ENCODE data around the gene PDE6A. TPM values are rescaled to one million over a fixed set of nuclear protein-coding genes. Genes with fewer than 3 reads are reported as not detected.

PDE6A gene
- total RNA-seq, 1 donor from 2014 or later = 0.07 TPM

DNA sequence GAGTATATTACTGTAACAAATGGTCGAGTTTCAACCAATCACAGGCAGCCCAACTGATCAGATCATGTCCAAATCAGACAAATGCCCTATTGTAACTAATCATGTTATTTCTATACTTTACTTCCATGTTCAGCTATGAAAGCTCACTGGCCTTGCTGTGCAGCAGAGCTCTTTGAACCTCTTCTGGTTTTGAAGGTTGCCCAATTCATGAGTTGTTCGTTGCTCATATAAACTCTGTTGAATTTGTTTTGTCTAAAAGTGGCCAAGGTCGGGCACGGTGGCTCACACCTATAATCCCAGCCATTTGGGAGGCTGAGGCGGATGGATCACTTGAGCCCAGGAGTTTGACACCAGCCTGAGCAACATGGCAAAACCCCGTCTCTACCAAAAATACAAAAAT, 21.6 kb downstream of the PDE6A start:
- DNase-seq (ENCODE audit: low spot score, unreplicated experiment) = no peak
- TF ChIP-seq, protein P1, sequence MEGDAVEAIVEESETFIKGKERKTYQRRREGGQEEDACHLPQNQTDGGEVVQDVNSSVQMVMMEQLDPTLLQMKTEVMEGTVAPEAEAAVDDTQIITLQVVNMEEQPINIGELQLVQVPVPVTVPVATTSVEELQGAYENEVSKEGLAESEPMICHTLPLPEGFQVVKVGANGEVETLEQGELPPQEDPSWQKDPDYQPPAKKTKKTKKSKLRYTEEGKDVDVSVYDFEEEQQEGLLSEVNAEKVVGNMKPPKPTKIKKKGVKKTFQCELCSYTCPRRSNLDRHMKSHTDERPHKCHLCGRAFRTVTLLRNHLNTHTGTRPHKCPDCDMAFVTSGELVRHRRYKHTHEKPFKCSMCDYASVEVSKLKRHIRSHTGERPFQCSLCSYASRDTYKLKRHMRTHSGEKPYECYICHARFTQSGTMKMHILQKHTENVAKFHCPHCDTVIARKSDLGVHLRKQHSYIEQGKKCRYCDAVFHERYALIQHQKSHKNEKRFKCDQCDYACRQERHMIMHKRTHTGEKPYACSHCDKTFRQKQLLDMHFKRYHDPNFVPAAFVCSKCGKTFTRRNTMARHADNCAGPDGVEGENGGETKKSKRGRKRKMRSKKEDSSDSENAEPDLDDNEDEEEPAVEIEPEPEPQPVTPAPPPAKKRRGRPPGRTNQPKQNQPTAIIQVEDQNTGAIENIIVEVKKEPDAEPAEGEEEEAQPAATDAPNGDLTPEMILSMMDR (IDR thresholded peaks at IDR 0.05; ENCODE audit: unreplicated experiment) = no peak
- Mint-ChIP-seq H3K4me3 (ENCODE audit: low read depth) (no peak overlapping the region), H3K27me3 (no peaks in the 10 kb centered on the region), H3K4me1 (ENCODE audit: low read depth) (no peaks in the 10 kb centered on the region), H3K9me3 (ENCODE audit: low read depth) (no peaks in the 10 kb centered on the region), H3K27ac (no peak overlapping the region), H3K36me3 (ENCODE audit: insufficient read depth) (no peaks in the 10 kb centered on the region)

DNA sequence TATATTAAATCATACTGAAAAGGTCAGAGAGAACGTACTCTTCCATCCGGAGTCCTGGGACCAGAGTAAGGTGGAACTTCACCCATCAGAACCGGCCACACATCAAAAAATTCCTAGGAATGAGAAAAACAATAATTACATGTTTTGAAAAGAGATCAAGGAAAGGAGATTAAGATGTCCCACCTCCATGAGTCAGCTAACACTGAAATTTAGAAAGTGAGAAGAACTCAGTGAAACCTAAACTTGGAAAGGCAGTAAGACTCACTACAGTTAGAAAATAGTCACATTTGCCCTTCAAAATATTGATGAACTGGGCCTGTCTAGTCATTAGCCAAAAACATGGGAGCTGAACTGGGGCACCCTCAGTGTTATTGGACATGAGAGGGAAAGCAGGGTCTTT, 23.0 kb downstream of the PDE6A start:
- no peak overlapping the region for H3K27ac Mint-ChIP-seq

DNA sequence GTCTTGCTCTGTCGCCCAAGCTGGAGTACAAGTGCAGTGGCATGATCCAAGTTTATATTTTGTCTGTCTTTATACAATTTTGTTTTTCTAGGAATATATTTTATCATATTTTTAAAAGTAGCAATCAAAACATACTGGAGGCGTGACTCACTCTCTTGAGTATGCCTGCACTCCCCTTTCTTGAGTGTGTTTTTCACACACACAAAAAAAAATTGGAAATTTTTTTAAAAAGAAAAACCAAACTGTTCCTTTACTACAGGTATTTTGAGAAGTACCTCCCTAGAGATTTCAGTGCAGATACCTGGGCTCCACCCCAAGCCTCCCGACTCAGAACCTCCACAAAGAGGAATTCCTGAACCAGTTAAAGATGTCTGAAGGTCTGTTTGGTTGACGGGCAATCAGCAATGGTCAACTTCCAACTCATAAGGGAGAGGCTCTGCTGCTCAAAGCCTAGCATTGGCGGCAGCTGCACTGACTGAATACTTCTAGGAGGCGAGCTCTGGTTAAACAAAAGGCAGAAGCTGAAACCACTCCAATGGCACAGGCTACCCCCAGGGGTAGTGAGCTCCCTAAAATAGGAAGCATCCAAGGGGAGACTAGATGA, 27.4 kb downstream of the PDE6A start:
- Mint-ChIP-seq H3K4me3 (ENCODE audit: low read depth) (no peak overlapping the region), H3K27ac (no peak overlapping the region), H3K4me1 (ENCODE audit: low read depth) (no peaks in the 10 kb centered on the region), H3K36me3 (ENCODE audit: insufficient read depth) (no peaks in the 10 kb centered on the region), H3K9me3 (ENCODE audit: low read depth) (no peaks in the 10 kb centered on the region), H3K27me3 (peaks cover 5% of the 10 kb centered on the region)
- DNase-seq (ENCODE audit: low spot score, unreplicated experiment) = no peak
- TF ChIP-seq, protein P1 (IDR thresholded peaks at IDR 0.05; ENCODE audit: unreplicated experiment) = no peak

More for the DNA sequence above, 23.0 kb downstream of the PDE6A start:
- Mint-ChIP-seq H3K27me3 (no peaks in the 10 kb centered on the region), H3K4me3 (ENCODE audit: low read depth) (no peak overlapping the region), H3K9me3 (ENCODE audit: low read depth) (no peaks in the 10 kb centered on the region), H3K4me1 (ENCODE audit: low read depth) (no peaks in the 10 kb centered on the region), H3K36me3 (ENCODE audit: insufficient read depth) (no peaks in the 10 kb centered on the region)
- DNase-seq (ENCODE audit: low spot score, unreplicated experiment) = no peak
- TF ChIP-seq, protein P1 (IDR thresholded peaks at IDR 0.05; ENCODE audit: unreplicated experiment) = no peak

DNA sequence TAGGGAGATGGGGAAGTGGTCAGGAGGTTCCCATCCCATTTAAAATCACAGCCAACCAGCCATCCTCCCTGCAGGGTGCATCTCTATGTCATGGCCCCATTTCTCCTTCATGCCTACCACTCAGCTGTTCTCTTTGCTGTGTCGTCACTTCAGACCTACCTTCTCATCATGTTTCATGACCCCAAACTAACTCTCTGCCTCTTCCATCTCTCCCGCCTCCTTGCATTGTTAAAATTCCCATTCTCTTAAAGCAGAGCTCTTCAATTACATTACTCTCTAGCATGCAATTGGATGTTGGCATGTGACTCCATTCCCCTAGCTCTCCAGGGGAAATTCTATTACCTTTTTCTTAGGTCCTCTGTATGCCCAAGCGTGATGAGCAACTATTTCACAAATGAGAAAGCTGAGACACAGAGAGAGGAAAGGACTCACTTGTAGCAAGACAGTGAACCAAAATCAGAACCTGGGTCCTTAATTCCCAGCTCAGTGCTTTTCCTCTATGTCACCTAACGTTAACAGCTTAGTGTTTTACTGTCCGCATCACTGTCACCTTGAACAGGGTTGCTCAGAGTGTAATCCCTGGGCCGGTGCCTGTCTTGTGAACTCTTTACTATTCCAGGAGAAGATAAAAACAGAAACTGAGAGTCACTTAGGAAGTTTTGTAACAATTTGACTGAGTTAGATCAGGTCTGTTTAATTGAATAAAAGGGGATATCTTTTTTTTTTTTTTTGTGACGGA, 28.1 kb downstream of the PDE6A start:
- Mint-ChIP-seq H3K27ac (no peak overlapping the region), H3K36me3 (ENCODE audit: insufficient read depth) (no peaks in the 10 kb centered on the region), H3K4me1 (ENCODE audit: low read depth) (no peaks in the 10 kb centered on the region), H3K9me3 (ENCODE audit: low read depth) (no peaks in the 10 kb centered on the region), H3K27me3 (peaks cover 5% of the 10 kb centered on the region), H3K4me3 (ENCODE audit: low read depth) (no peak overlapping the region)
- DNase-seq (ENCODE audit: low spot score, unreplicated experiment) = no peak
- TF ChIP-seq, protein P1 (IDR thresholded peaks at IDR 0.05; ENCODE audit: unreplicated experiment) = no peak

DNA sequence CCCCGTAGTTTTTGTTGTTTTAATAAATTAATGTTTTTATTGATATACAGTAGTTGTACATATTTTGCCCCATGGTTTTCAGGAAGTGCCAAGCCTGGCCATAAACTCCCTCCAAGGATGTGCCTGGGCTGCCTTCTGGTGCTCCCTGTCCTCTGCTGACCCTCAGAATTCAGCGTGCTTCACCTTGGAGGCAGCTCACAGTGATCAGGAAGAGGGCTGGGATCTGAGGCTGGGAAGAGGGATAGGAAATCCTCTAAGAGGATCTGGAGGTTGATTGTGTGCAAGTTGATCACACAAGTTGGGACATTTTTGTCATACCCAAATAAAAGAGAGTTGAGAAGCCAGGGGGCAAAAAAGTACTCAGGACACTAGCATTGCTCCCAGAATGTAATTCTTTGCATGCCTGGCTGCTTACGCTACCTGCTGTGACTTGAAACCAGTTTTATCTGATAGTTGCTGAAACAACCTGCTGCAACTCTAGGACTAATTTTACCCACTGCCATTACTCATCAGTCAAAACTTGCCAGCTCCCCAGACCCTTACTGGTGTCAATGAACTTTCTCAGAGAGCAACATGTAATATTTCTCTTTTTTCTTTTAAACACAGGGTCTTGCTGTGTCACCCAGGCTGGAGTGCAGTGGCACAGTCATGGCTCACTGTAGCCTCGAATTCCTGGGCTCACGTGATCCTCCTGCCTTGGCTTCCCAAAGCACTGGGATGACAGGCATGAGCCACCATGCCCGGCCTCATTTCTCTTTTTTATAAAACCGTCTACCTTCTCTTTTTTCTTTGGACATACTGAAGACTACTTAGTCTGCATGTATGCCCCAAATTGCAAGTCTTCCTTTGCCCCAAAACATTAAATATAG, 29.0 kb downstream of the PDE6A start:
- no peak overlapping the region for H3K27ac Mint-ChIP-seq

More for the DNA sequence above, 29.0 kb downstream of the PDE6A start:
- TF ChIP-seq, protein P1 (IDR thresholded peaks at IDR 0.05; ENCODE audit: unreplicated experiment) = no peak
- H3K4me3 Mint-ChIP-seq (ENCODE audit: low read depth) = no peak overlapping the region
- no peak for DNase-seq (ENCODE audit: low spot score, unreplicated experiment)
- H3K9me3 Mint-ChIP-seq (ENCODE audit: low read depth) = no peaks in the 10 kb centered on the region
- H3K27me3 Mint-ChIP-seq = peaks cover 5% of the 10 kb centered on the region
- no peaks in the 10 kb centered on the region for H3K4me1 Mint-ChIP-seq (ENCODE audit: low read depth)
- no peaks in the 10 kb centered on the region for H3K36me3 Mint-ChIP-seq (ENCODE audit: insufficient read depth)
